HL-60 (cell line): ENCODE measurements around the gene RPL10A.

Source experiments
- CTCF ChIP-seq: IDR thresholded peaks from one replicate; pipeline ENCODE4 v1.5.1; 2011; ENCODE audit warnings: low read length, control low read depth, inconsistent platforms; ENCODE audit not compliant: insufficient read depth
- TF ChIP-seq, protein P1 (sequence below): IDR thresholded peaks from 2 replicates; pipeline ENCODE4 v1.6.1; 2012; ENCODE audit warnings: low read depth; ENCODE audit not compliant: insufficient replicate concordance

- TF ChIP-seq CTCF: no peak
- TF ChIP-seq, protein P1, sequence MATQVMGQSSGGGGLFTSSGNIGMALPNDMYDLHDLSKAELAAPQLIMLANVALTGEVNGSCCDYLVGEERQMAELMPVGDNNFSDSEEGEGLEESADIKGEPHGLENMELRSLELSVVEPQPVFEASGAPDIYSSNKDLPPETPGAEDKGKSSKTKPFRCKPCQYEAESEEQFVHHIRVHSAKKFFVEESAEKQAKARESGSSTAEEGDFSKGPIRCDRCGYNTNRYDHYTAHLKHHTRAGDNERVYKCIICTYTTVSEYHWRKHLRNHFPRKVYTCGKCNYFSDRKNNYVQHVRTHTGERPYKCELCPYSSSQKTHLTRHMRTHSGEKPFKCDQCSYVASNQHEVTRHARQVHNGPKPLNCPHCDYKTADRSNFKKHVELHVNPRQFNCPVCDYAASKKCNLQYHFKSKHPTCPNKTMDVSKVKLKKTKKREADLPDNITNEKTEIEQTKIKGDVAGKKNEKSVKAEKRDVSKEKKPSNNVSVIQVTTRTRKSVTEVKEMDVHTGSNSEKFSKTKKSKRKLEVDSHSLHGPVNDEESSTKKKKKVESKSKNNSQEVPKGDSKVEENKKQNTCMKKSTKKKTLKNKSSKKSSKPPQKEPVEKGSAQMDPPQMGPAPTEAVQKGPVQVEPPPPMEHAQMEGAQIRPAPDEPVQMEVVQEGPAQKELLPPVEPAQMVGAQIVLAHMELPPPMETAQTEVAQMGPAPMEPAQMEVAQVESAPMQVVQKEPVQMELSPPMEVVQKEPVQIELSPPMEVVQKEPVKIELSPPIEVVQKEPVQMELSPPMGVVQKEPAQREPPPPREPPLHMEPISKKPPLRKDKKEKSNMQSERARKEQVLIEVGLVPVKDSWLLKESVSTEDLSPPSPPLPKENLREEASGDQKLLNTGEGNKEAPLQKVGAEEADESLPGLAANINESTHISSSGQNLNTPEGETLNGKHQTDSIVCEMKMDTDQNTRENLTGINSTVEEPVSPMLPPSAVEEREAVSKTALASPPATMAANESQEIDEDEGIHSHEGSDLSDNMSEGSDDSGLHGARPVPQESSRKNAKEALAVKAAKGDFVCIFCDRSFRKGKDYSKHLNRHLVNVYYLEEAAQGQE: no peak
Measured at GRCh38 chr6:35425284-35425683, 42.9 kb upstream of the RPL10A start.
